ENCODE measurements around the gene KIF3A.

The KIF3A gene

DNA sequence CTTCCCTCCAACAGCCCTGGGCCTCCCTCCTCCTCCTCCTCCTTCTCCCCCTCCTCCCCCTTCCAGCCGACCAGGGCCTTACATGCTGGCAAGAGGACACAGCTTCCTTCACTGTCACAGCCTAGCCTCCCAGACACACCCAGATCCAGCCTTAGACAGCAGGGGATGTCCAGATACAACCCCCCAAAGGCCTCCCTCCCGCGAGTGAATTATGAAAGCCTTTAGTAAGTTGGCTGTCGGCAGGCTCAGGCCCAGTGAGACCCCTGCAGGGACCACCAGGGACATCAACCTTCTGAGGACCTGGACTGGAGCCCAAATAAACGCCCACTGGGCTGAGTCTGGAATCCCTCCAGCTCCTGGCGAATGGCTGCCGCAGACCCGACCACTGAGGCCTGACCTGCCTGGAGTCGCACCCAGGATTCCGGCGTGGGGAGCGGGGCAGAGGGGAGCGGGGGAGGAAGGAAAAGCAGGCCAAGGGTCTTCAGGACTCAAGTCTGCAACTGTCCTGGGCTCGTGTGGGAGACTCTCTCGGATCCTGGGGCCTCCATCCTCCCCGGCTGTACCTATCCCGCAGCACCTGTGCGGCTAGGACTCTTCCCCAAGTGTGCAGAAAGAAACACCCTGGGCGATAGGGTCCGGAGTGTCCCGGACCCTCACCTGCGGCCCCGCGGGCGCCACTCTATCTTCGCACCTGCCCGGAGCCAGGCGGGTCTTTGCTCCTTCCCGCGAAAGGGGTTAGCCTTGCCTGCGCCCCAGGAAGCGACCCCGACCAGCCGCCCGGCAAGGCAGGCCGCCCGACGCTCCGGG lies 39.0 kb upstream of the KIF3A start (continued):
- TF ChIP-seq KLF7 (tag by site-specific recombination; IDR thresholded peaks at IDR 0.05; ENCODE audit: borderline replicate concordance) (peak; percentile 24; the same call in 1 of the 2 replicates), ZNF76 (tag by site-specific recombination; IDR thresholded peaks at IDR 0.05; ENCODE audit: borderline replicate concordance, low read depth) (no peak), GLIS2 (tag by site-specific recombination; IDR thresholded peaks at IDR 0.05) (peak; percentile 83), ZNF677 (tag by site-specific recombination; IDR thresholded peaks at IDR 0.05) (no peak), KLF16 (tag by site-specific recombination; IDR thresholded peaks at IDR 0.05) (0 out of 2 replicates have a peak, but pooled peaks have one; percentile 60), PRDM10 (tag by site-specific recombination; IDR thresholded peaks at IDR 0.05) (peak; percentile 30; the same call in 1 of the 2 replicates), PATZ1 (tag by site-specific recombination; IDR thresholded peaks at IDR 0.05) (peak; percentile 55; the same call in 1 of the 2 replicates), ZNF239 (tag by site-specific recombination; IDR thresholded peaks at IDR 0.05) (no peak), ZBTB20 (tag by site-specific recombination; IDR thresholded peaks at IDR 0.05) (peak; percentile 73), REPIN1 (tag by site-specific recombination; IDR thresholded peaks at IDR 0.05; ENCODE audit: low read depth) (no peak), CTCF (tag by site-specific recombination; IDR thresholded peaks at IDR 0.05) (peak; percentile 71), ZNF544 (tag by site-specific recombination; IDR thresholded peaks at IDR 0.05) (no peak), KLF17 (tag by site-specific recombination; IDR thresholded peaks at IDR 0.05) (0 out of 2 replicates have a peak, but pooled peaks have one; percentile 46), ZBTB17 (tag by site-specific recombination; IDR thresholded peaks at IDR 0.05) (peak; percentile 71), ZBTB1 (tag by site-specific recombination; IDR thresholded peaks at IDR 0.05) (no peak), ZIC2 (tag by site-specific recombination; IDR thresholded peaks at IDR 0.05) (peak; percentile 98), ZNF37A (tag by site-specific recombination; IDR thresholded peaks at IDR 0.05) (no peak), ZNF223 (tag by site-specific recombination; IDR thresholded peaks at IDR 0.05) (no peak), ZNF140 (tag by site-specific recombination; IDR thresholded peaks at IDR 0.05) (no peak), ZNF2 (tag by site-specific recombination; IDR thresholded peaks at IDR 0.05) (no peak), ZNF19 (tag by site-specific recombination; IDR thresholded peaks at IDR 0.05; ENCODE audit: low read depth) (no peak), ZNF600 (tag by site-specific recombination; IDR thresholded peaks at IDR 0.05) (peak; percentile 83)
- TF ChIP-seq, protein P1, sequence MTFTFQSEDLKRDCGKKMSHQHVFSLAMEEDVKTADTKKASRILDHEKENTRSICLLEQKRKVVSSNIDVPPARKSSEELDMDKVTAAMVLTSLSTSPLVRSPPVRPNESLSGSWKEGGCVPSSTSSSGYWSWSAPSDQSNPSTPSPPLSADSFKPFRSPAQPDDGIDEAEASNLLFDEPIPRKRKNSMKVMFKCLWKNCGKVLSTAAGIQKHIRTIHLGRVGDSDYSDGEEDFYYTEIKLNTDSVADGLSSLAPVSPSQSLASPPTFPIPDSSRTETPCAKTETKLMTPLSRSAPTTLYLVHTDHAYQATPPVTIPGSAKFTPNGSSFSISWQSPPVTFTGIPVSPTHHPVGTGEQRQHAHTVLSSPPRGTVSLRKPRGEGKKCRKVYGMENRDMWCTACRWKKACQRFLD (tag by site-specific recombination; IDR thresholded peaks at IDR 0.05), result no peak
- TF ChIP-seq, protein P2, sequence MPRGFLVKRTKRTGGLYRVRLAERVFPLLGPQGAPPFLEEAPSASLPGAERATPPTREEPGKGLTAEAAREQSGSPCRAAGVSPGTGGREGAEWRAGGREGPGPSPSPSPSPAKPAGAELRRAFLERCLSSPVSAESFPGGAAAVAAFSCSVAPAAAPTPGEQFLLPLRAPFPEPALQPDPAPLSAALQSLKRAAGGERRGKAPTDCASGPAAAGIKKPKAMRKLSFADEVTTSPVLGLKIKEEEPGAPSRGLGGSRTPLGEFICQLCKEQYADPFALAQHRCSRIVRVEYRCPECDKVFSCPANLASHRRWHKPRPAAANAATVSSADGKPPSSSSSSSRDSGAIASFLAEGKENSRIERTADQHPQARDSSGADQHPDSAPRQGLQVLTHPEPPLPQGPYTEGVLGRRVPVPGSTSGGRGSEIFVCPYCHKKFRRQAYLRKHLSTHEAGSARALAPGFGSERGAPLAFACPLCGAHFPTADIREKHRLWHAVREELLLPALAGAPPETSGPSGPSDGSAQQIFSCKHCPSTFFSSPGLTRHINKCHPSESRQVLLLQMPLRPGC (tag by site-specific recombination; IDR thresholded peaks at IDR 0.05), result no peak
- TF ChIP-seq, protein P3, sequence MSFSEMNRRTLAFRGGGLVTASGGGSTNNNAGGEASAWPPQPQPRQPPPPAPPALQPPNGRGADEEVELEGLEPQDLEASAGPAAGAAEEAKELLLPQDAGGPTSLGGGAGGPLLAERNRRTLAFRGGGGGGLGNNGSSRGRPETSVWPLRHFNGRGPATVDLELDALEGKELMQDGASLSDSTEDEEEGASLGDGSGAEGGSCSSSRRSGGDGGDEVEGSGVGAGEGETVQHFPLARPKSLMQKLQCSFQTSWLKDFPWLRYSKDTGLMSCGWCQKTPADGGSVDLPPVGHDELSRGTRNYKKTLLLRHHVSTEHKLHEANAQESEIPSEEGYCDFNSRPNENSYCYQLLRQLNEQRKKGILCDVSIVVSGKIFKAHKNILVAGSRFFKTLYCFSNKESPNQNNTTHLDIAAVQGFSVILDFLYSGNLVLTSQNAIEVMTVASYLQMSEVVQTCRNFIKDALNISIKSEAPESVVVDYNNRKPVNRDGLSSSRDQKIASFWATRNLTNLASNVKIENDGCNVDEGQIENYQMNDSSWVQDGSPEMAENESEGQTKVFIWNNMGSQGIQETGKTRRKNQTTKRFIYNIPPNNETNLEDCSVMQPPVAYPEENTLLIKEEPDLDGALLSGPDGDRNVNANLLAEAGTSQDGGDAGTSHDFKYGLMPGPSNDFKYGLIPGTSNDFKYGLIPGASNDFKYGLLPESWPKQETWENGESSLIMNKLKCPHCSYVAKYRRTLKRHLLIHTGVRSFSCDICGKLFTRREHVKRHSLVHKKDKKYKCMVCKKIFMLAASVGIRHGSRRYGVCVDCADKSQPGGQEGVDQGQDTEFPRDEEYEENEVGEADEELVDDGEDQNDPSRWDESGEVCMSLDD (tag by site-specific recombination; IDR thresholded peaks at IDR 0.05), result no peak

Measured in HEK293 (cell line).